NCI-H524 treated with DMSO at 0.1 percent for 48 hours (cell line): ENCODE results near the gene ADPRS.
A peak's percentile ranks its signal among the peaks of the same experiment; 100 is the strongest.

ENCODE experiments used
- DNase-seq: peaks from one replicate; lab custom pipeline; 2025; lab: John Stamatoyannopoulos, UW

ADPRS gene

DNA sequence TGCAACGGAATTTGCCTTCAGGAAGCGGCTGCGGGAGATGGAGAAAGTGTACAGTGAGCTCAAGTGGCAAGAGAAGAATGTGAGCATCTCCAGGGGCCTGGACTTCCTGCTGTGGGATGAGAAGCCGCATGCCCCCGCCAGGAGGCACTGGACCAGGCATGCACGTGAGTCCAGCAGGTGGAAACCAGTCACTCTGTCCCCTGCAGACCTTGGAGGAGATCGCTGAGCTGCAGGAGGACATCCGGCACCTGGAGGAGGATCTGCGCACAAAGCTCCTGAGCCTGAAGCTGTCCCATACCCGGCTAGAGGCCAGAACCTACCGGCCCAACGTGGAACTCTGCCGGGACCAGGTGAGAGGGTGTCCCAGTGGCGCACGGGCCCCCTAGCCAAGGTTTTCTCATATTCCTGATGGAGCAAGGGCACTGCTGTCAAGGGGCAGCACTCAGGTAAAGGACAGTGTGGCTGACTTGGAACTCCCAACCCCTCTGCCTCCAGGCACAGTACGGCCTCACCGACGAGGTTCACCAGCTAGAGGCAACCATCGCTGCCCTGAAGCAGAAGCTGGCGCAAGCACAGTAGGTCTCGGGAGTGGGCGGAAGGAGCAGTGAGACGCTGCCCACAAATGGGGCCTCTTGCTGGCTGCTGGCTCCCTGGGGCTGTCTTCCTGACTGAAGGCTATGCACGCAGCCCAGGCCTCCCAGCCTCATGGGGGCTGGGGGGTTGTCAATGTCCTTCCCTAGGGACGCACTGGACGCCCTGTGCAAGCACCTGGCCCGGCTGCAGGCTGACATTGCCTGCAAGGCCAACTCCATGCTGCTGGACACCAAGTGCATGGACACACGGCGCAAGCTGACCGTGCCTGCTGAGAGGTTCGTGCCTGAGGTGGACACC lies 1.2 kb upstream of the ADPRS start:
- no peak for DNase-seq

DNA sequence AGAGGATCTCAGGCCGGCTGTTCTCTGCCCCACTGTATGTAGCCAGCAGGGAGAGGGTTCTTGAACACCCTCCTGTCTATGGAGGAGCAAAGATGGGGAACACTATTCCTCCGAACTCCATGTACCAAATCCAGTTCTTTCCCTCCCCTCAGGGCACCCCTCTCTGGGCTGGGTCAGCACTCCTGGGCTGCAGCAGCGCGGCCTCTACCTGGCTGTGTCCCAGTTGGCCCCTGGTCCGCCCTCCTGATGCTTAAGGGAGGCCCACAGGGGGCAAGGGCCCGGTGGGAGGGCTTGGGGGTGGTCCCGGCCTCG lies 471 bp upstream of the ADPRS start:
- no peak for DNase-seq

DNA sequence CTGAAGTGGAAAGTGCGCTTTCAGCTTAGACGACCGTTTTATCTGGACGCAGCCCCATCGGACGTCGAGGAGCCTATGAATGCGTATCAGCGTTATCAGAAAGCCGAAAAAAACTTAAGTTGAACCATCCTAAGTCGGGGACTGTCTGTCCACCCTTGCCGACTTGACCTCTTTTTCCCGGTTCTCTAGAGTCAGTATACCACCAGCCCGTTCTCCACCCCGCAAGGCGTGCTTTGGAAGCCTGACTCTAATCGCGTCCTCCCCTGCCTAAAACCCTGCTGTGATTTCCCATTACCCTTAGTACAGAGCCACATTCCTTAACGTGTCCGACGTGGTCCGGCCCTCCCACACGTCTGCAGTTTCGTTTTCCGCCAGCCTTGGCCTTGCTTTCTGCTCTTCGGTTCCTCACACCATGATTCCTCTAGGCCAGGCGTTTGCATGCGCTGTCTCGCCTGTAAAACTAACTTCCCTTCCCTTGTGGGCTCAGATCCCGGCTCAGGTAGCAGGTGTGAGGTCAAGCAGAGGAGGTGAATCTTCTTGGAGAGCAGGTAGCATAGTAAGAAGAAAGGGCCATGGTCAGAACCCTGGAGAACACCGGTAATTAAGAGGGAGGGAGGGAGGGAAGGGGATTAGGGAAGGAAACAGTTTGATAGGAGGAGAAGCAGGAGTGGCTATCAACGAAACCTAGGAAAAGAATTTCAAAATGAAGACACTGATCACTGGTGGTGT lies 865 bp downstream of the ADPRS start:
- DNase-seq, result no peak

DNA sequence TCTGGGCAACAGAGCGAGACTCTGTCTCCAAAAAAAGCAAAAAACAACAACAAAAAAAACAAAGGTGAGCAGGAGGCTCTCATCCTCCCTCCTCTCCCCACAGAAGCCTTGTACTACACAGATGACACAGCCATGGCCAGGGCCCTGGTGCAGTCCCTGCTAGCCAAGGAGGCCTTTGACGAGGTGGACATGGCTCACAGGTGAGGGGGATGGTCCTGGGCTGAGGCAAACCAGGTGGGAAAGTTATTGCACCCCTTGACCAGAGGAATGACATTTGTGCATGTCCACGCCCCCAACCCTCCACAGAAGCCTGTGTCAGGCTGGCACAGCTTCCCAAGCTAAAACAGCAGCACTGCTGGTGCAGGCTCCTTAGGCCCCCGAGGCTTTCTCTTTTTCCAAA lies 2.4 kb downstream of the ADPRS start:
- DNase-seq, result no peak

DNA sequence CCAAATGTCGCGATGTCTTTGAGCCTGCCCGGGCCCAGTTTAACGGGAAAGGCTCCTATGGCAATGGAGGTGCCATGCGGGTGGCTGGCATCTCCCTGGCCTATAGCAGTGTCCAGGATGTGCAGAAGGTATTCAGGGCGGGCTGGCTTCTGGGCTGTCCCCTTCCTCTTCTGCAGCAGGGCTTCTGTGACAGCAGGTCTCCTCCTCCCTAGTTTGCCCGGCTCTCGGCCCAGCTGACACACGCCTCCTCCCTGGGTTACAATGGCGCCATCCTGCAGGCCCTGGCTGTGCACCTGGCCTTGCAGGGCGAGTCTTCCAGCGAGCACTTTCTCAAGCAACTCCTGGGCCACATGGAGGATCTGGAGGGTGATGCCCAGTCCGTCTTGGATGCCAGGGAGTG lies 3.0 kb downstream of the ADPRS start:
- DNase-seq, result no peak

DNA sequence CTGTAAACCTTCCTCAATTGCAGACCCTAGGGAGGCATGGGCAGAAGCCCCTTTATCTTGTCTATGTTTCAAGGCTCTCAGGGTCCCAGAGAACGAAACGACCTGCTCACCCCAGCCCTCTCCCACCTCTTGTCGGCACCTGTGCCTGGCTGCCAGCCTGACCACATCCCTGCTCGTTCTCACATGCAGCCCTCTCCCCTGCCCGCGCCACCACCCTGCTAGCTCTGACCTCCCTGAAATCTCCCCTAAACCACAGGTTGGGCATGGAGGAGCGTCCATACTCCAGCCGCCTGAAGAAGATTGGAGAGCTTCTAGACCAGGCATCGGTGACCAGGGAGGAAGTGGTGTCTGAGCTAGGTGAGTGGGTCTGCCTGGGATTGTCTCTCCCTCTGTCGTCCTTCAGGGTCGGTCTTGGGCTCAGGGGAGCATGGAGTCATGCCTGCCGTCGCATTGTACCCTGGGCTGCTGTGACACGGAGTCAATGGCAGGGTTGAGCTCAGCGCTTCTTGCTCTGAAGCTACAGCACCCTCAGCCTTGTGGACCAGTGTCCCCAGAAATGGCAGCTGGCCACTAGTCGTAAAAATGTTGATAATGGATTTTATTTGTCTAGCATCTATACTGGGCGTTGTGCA lies 3.6 kb downstream of the ADPRS start:
- no peak for DNase-seq

DNA sequence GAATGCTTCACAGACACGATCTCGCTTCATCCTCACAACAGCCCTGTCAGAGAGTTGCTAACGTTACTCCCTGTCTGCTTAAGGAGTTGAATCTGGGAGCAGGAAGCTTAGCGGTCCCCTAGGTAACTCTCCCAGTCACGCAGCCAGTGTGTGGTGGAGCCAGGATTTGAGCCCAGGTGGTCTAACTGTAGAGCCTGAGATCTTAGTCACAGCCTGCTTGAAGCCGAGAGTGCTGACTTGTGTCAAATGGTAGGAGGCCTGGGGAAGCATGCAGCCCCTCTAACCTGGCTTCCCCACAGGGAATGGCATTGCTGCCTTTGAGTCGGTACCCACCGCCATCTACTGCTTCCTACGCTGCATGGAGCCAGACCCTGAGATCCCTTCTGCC lies 4.1 kb downstream of the ADPRS start:
- no peak for DNase-seq

DNA sequence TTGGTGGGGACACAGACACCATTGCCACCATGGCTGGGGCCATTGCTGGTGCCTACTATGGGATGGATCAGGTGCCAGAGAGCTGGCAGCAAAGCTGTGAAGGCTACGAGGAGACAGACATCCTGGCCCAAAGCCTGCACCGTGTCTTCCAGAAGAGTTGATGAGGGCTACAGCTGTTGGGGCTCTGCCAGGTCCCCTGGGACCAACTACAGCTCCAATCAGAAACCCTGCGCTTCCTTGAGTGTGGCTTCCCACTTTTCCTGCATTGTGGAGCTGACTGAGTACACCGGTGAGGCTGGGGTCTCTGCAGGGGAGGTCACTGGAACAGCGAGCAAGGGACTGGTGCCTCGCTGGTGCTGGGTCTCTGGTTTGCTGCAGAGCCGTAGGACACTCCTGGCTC lies 4.5 kb downstream of the ADPRS start:
- DNase-seq, result no peak

DNA sequence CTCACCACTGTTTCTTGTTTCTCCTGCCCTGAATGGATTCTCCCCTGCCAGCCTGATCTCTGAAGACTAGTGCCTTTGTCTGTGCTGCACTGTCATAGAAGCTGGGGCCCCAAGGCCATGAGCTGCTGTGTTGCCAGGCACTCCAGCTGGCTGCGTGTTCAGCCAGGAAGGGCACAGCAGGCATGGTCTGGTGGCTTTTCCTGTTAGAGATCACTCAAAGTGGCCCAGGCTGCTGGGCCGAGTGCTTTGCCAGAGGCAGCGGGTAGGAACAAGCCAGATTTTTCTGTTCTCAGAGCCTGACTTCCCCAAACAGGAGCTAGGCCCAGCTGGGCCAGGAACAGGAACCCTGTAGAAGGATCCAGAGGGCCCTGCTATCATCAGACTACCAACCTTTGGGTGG lies 5.2 kb downstream of the ADPRS start:
- DNase-seq, result no peak

DNA sequence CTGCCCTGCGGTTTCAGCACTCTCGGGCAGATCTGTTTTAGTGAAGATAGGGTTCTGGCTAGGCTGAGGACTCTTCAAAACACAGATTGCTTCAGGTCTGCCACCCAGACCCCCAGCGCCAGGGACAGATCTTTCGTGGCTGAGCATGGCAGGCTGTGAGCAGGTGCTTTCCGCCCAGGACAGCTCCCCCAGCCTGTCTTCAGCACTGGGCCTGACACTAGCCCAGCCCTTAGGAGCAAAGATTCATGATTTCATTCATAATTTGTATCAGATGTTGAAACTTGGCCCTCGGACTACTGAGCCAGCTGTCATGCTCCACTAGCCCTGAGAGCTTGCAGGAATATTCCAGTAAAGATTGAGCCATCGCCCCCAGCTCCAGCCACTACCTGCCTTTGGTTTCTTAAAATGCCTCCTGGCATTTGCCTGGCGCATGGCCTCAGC lies 5.9 kb downstream of the ADPRS start:
- DNase-seq, result no peak

DNA sequence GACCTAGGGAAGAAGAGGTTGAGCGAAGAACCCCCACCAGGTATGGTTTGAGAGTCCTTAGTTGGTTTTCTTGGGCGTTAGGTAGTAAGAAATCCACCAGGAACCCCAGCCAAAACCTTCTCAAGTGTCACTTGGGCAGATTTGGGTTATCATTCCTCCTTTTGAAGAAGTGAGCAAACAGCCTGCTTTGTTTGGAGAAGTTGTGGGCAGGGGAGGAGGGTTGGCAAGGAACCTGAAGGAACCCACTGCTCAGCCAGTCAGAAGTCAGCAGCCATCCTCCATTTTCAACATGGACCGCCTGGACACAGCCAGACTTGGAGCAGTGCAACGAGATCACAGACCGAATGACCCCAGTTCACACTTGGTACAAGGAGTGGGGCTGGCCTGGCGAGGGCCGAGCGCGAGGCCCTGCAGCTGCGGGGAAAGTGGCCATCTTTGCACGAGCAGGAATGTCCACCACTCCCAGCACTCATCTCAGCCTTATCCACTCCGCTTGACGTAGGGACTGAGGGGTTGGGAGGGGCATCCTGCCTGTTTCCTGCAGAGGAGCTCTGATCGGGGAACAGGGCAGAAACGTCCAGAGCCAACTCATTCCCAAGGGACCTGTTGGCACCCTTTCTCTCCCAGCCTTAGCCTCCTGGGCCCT lies 7.2 kb downstream of the ADPRS start:
- no peak for DNase-seq

DNA sequence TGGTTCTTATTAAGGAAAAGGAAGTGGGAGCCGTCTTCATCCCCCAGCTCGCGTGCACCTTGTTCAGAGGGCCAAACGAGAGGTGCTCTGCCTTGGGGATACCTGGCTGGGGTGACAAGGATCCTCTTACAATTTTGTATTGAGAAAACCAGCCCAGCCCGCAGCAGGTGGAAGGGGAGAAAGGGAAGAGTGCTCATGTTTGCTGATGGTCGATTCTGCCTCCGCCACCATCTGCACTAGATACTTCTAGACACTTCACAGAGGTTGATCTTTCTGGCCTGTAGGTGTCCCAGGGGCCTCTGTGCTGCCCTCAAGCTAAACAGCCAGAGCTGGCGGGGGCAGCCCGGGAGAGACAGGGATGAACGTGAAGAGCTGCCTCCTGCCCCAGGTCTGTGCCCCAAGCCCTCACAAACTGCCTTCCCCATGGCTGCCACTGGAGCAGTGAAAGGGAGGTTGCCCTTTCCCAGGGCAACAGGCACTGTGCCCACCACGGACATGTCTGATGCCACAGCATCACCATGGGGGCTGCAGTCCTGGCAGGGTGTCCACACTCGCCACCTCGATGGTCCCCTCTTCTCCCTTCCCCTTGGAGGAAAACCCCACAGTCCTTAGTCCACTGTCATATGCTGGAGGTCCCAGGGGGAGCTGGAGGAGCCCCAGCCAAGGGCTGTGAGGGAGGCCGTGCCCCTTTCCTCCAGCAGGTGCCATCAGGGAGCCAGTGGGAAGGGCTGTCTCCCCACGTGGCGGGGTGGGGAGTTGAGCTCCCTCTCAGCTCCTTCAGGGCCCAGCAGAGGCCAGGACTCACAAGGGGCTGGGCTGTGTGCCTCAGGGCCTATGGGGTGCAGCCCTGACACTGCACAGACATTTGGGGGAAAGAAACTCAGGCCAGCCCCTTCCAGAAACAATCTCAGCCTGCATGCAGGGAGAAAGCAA lies 8.1 kb downstream of the ADPRS start:
- peak; percentile 42 for DNase-seq

DNA sequence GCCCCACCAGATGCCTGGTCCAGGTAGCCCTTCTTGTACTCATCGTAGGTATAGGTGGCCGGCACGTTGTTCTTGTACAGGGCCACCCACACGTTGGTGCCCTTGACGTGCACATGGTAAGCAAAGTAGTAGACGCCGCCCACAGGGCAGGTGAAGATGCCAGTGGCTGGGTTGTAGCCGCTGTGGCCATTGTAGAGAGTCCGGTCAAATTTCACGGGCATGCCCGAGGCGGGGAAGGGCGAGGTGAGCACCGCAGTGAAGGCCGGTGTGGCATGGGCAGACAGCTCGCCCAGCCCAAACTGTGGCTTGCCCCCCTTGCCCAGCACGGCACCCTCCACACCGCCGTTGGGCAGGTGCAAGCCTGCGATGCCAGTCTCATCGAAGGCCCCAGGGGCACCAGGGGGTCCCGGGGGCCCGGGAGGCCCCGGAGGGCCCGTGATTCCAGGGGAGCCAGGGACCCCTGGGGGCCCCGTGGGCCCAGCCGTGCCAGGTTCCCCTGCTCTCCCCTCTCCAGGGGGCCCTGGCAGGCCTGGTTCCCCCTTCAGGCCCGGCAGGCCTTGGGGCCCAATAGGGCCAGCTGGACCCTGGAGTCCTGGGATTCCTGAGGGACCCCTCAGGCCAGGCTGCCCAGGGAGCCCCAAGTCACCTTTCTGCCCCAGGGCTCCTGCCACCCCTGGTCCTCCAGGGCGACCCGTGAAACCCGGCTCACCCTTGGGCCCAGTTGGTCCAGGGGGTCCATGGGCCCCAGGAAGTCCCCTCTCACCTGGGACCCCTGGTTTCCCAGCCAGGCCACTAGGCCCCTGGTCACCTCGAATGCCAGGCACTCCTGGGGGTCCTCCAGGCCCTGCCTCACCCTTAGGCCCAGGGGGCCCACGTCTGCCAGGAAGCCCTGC lies 9.2 kb downstream of the ADPRS start:
- DNase-seq, result no peak

DNA sequence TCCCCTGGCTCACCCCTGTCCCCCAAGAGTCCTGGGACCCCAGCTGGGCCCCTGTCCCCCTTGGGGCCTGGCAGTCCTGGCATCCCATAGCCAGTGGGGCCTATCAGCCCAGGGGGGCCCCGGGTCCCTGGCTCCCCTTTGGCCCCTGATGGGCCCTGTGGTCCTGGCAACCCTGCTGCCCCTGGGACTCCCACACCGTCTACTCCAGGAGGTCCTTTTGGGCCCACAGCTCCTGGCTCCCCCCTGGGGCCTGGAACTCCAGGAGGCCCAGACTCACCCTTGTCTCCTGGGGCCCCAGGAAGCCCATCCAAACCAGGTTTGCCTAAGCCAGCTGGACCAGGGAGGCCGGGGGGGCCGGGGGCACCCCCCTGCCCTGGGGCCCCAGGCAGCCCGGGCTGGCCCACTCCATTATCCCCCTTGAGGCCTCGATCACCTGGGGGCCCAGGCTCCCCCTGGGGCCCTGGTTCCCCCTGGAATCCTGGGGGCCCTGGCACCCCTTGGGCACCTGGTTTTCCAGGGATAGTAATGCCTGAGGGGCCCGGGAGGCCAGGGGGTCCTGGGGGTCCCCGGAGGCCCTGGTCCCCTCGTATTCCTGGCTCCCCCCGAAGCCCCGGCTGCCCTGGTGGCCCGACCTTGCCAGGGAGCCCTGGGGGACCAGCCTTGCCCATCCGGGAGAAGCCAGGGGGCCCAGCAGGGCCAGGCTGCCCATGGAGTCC lies 10.1 kb downstream of the ADPRS start:
- no peak for DNase-seq

DNA sequence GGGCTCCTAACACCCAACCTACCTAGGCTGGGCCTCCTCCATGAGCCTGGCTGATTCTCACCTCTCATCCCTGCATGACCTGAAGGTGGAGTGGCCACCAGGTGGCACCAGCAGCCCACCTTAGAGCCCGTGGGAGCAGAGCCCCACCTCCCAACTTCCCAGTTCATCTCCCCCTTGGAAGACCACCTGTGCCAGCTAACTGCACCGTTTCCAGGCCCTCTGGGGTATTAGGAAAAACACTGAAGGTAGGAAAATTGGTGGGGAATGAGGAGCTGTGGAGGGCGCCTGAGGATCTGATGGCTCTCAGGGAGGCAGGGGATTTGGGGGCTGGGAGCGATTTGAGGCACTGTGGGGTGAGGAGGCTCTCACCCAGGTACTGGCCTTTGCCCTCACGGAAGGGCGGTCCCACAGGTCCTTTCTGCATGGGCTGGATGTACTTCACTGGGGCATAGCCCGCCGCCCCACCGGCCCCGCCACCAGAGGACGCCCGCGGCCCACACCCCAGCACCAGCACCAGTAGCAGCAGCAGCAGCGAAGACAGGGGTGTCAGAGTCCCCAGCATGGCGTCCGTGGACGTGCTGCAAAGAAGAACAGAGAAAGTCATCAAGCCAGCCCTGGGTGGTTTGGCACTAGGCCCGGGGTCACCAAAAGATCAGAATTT lies 11.1 kb downstream of the ADPRS start:
- DNase-seq, result no peak

DNA sequence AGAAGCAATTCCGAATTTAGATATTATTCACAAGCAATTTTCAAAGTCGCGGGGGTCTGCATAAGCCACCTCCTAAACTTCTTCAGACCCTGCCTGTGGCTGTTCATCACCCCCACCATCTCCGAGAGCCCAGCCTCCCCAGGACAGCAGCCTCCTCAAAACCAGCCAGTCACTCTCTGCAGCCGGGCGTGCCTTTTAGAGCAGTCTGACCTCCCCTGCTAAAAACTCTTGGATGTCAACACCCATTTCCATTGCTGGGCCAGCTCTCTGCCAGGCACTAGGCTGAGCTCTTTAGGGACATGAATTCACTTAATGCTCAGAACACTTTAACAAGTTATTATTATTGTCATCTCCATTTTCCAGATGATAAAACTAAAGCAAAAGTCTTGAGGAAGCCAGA lies 11.7 kb downstream of the ADPRS start:
- DNase-seq, result no peak

DNA sequence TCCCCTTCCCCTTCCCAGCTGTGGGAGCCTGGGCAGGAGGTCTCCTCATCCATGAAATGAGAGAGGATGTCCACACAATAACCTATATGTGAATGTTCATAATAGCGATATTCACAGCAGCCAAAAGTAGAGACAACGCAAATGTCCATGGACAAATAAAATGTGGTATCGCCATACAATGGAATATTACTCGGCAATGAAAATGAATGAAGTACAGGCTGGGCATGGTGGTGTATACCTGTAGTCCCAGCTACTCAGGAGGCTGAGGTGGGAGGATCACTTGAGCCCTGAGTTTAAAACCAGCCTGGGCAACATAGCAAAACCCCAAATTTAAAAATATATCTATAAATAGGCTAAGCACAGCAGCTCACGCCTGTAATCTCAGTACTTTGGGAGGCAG lies 12.9 kb downstream of the ADPRS start:
- no peak for DNase-seq

DNA sequence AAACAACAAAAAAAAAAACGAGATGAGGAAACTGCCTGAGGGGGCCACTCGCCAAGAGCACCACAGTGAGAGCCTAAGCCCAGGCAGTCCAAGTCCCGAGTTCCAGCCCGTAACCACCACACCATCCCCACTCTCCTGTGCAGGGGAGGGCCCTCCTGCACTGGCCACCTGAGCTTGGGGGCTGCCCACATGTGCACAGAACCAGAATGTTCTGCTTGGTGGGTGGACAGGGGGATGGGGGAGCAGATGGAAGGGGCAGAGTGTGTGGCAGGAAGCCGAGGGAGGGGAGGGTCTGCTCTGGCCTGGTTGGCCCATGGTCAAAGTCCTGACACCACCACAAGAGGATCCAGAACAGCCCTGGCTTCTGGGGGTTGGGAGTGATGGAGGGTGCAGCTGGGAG lies 17.6 kb downstream of the ADPRS start:
- no peak for DNase-seq

DNA sequence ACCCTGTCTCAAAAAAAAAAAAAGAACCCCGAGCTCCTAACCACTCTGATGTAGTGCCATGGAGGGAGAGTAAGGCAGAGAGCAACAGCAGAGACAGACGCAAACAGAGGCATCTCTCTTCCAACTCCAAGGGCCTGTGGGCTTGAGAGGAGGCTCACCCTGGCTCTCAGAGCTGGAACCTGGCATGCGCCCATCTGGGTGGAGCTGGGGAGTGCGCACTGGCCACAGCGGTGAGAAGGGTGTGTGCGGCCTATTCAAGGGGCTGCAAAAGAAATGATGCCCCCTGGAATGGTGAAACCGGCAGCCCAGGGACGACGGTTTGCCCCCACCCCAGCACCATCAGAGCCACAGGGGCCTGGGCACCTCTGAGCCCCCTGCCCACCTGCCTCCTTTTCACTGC lies 18.7 kb downstream of the ADPRS start:
- DNase-seq, result no peak
